Astrocyte (in vitro differentiated cells and primary cell): Measurements from ENCODE around the gene COL28A1. TPM values are rescaled to one million over a fixed set of nuclear protein-coding genes. Genes with fewer than 3 reads are reported as not detected.
A peak's percentile ranks its signal among the peaks of the same experiment; 100 is the strongest.

Experiments used
- DNase-seq: peaks from one replicate; pipeline ENCODE4 v3.0.0-alpha.2; 2010; ENCODE audit warnings: low read depth
- FAIRE-seq: peaks from 2 replicates; lab custom pipeline; 2011; peaks lifted over from hg19 to GRCh38; lab: Jason Lieb, UNC
- H2AFZ ChIP-seq: 2 replicates; pipeline ENCODE4 v1.6.0; 2012; ENCODE audit warnings: low read depth, low read length, inconsistent platforms
- H3K27ac ChIP-seq: 2 replicates; pipeline ENCODE4 v1.5.1; 2011; ENCODE audit warnings: low read depth, low read length, inconsistent platforms
- H3K27me3 ChIP-seq: 2 replicates; pipeline ENCODE4 v1.6.0; 2011; ENCODE audit warnings: low read length, inconsistent platforms; ENCODE audit not compliant: insufficient read depth
- H3K36me3 ChIP-seq: 2 replicates; pipeline ENCODE4 v1.5.1; 2011; ENCODE audit warnings: low read length, inconsistent platforms; ENCODE audit not compliant: insufficient read depth
- H3K4me1 ChIP-seq: 2 replicates; pipeline ENCODE4 v1.5.1; 2011; ENCODE audit warnings: low read length, inconsistent platforms; ENCODE audit not compliant: insufficient read depth
- H3K4me2 ChIP-seq: 2 replicates; pipeline ENCODE4 v1.6.0; 2012; ENCODE audit warnings: low read length, inconsistent platforms
- H3K4me3 ChIP-seq: 2 replicates; pipeline ENCODE4 v1.5.1; 2011; ENCODE audit warnings: low read depth, mild to moderate bottlenecking, low read length, inconsistent platforms; ENCODE audit not compliant: insufficient read depth
- H3K79me2 ChIP-seq: 2 replicates; pipeline ENCODE4 v1.6.0; 2012; ENCODE audit warnings: mild to moderate bottlenecking, low read length, inconsistent platforms; ENCODE audit not compliant: insufficient read depth
- H3K9ac ChIP-seq: 2 replicates; pipeline ENCODE4 v1.6.0; 2012; ENCODE audit warnings: mild to moderate bottlenecking, low read length, inconsistent platforms
- H3K9me3 ChIP-seq: 2 replicates; pipeline ENCODE4 v1.5.1; 2012; ENCODE audit warnings: low read depth, mild to moderate bottlenecking, low read length, inconsistent platforms; ENCODE audit not compliant: insufficient read depth
- H4K20me1 ChIP-seq: 2 replicates; pipeline ENCODE4 v1.6.0; 2012; ENCODE audit warnings: low read length, inconsistent platforms; ENCODE audit not compliant: insufficient read depth
- H3K27ac Mint-ChIP-seq: one replicate; pipeline ENCODE4 v1.8.0; 2021; ENCODE audit warnings: mild to moderate bottlenecking, mixed read lengths; ENCODE audit not compliant: unreplicated experiment
- H3K27me3 Mint-ChIP-seq: one replicate; pipeline ENCODE4 v1.8.0; 2021; ENCODE audit warnings: low read depth, mixed read lengths; ENCODE audit not compliant: unreplicated experiment
- H3K36me3 Mint-ChIP-seq: one replicate; pipeline ENCODE4 v1.8.0; 2021; ENCODE audit warnings: low read depth, mixed read lengths; ENCODE audit not compliant: unreplicated experiment
- H3K4me1 Mint-ChIP-seq: one replicate; pipeline ENCODE4 v1.8.0; 2021; ENCODE audit warnings: low read depth, mixed read lengths; ENCODE audit not compliant: unreplicated experiment
- H3K4me3 Mint-ChIP-seq: one replicate; pipeline ENCODE4 v1.8.0; 2021; ENCODE audit warnings: mild to moderate bottlenecking, moderate library complexity, mixed read lengths; ENCODE audit not compliant: unreplicated experiment
- H3K9me3 Mint-ChIP-seq: one replicate; pipeline ENCODE4 v1.8.0; 2021; ENCODE audit warnings: mild to moderate bottlenecking, mixed read lengths; ENCODE audit not compliant: unreplicated experiment
- EZH2 ChIP-seq: IDR thresholded peaks from 2 replicates; pipeline ENCODE4 v1.6.1; 2012; ENCODE audit warnings: mild to moderate bottlenecking, low read length, inconsistent platforms; ENCODE audit not compliant: insufficient read depth
- total RNA-seq: library from RNA; stranded (reverse); gene quantifications from 2 replicates; pipeline ENCODE4 v1.2.1, GENCODE V29; 2021
- TF ChIP-seq, protein P1 (sequence below): IDR thresholded peaks from 2 replicates; pipeline ENCODE4 v1.5.1; 2011; ENCODE audit warnings: low read depth, mild to moderate bottlenecking, inconsistent platforms, low read length, moderate library complexity; ENCODE audit not compliant: insufficient read depth

COL28A1 gene
- total RNA-seq, 1 donor from 2014 or later = 0.11 TPM

DNA sequence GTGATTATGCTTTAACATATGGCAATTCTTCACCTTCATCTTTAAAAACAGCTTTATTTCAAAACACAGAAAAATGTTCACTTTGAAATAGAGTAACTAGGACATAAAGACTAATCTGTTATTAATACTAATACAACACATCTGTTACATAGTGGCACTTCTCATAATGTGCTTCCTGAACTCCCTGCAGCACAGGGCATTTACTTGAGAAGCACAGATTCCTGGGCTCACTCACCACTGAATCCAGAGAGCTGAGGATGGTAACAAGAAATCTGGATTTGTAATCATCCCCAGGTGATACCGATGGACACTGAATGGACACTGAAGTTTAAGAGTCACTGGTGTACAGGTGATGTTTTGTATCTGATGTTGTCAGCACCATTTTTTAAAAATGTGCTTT, 96.1 kb downstream of the COL28A1 start:
- Histone ChIP-seq H2AFZ (peak overlapping the region; percentile 13), H3K36me3 (no peaks in the 10 kb centered on the region), H3K27me3 (no peaks in the 10 kb centered on the region), H3K4me1 (peaks cover 8% of the 10 kb centered on the region), H4K20me1 (no peaks in the 10 kb centered on the region), H3K4me2 (no peak overlapping the region), H3K79me2 (no peaks in the 10 kb centered on the region), H3K9me3 (no peaks in the 10 kb centered on the region), H3K27ac (peak overlapping the region; percentile 51), H3K4me3 (no peak overlapping the region), H3K9ac (no peak overlapping the region)
- no peaks in the 10 kb centered on the region for H3K27me3 Mint-ChIP-seq
- H3K4me3 Mint-ChIP-seq = no peak overlapping the region
- no peaks in the 10 kb centered on the region for H3K36me3 Mint-ChIP-seq
- H3K9me3 Mint-ChIP-seq = no peaks in the 10 kb centered on the region
- peaks cover 6% of the 10 kb centered on the region for H3K4me1 Mint-ChIP-seq
- FAIRE-seq = no peak
- TF ChIP-seq EZH2 = no peak
- TF ChIP-seq, protein P1, sequence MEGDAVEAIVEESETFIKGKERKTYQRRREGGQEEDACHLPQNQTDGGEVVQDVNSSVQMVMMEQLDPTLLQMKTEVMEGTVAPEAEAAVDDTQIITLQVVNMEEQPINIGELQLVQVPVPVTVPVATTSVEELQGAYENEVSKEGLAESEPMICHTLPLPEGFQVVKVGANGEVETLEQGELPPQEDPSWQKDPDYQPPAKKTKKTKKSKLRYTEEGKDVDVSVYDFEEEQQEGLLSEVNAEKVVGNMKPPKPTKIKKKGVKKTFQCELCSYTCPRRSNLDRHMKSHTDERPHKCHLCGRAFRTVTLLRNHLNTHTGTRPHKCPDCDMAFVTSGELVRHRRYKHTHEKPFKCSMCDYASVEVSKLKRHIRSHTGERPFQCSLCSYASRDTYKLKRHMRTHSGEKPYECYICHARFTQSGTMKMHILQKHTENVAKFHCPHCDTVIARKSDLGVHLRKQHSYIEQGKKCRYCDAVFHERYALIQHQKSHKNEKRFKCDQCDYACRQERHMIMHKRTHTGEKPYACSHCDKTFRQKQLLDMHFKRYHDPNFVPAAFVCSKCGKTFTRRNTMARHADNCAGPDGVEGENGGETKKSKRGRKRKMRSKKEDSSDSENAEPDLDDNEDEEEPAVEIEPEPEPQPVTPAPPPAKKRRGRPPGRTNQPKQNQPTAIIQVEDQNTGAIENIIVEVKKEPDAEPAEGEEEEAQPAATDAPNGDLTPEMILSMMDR = no peak
- DNase-seq = no peak
- no peak overlapping the region for H3K27ac Mint-ChIP-seq

DNA sequence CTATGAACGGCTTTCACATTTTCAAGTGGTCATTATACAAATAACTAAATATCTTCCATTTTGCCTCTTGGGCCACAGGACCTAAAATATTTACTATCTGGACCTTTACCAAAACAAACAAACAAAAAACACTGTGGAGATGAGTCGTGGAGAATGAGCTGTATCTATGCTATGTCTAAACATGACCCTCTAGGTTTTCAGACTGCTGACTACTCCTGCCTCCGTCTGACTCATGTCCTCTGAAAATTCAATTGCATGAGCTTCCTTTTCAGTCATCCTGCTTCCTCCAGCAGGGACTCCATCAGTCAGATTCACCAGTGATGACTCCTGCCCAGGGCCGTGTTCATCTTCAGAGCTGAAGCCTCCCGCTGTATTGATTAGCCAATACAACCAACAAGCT, 96.8 kb downstream of the COL28A1 start:
- H3K4me1 Mint-ChIP-seq = peaks cover 6% of the 10 kb centered on the region
- DNase-seq = peak; percentile 95
- no peak overlapping the region for H3K4me3 ChIP-seq
- no peak overlapping the region for H3K9ac ChIP-seq
- peak; percentile 100 for FAIRE-seq
- no peak overlapping the region for H2AFZ ChIP-seq
- H3K36me3 Mint-ChIP-seq = no peaks in the 10 kb centered on the region
- peak overlapping the region; percentile 30 for H3K27ac Mint-ChIP-seq
- no peaks in the 10 kb centered on the region for H3K9me3 Mint-ChIP-seq
- H3K4me3 Mint-ChIP-seq = peak overlapping the region; percentile 1
- H3K4me2 ChIP-seq = peak overlapping the region; percentile 44
- peak overlapping the region; percentile 51 for H3K27ac ChIP-seq
- no peaks in the 10 kb centered on the region for H3K9me3 ChIP-seq
- no peaks in the 10 kb centered on the region for H3K27me3 Mint-ChIP-seq
- H3K36me3 ChIP-seq = no peaks in the 10 kb centered on the region
- H3K4me1 ChIP-seq = peaks cover 8% of the 10 kb centered on the region
- H3K79me2 ChIP-seq = no peaks in the 10 kb centered on the region
- no peaks in the 10 kb centered on the region for H3K27me3 ChIP-seq
- no peaks in the 10 kb centered on the region for H4K20me1 ChIP-seq
- no peak for TF ChIP-seq EZH2
- TF ChIP-seq, protein P1 = no peak

DNA sequence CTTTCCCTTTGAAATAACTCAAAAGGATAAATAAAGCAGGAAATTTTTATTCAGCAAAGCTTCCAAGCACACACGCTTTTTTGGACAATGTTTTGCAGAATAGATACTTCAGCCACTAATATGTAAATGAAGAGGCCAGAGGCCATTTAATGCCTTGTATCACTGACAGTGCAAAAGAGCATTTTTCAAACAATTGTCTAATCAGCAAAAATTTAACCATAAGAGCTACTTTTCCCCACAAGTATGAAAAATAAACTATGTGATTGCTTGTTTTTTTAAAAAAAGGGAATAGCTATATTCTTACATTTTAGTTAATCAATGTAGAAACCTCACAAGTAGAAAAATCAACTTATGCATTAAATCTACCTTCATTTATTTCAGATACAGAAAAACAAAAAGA, 99.7 kb downstream of the COL28A1 start:
- Mint-ChIP-seq H3K4me1 (peaks cover 6% of the 10 kb centered on the region), H3K36me3 (no peaks in the 10 kb centered on the region)

More for the DNA sequence above, 99.7 kb downstream of the COL28A1 start:
- Histone ChIP-seq H3K79me2 (no peaks in the 10 kb centered on the region), H3K9ac (no peak overlapping the region), H4K20me1 (no peaks in the 10 kb centered on the region), H3K27me3 (no peaks in the 10 kb centered on the region), H3K9me3 (no peaks in the 10 kb centered on the region), H3K4me3 (no peak overlapping the region), H3K4me1 (peaks cover 8% of the 10 kb centered on the region), H3K36me3 (no peaks in the 10 kb centered on the region), H3K27ac (no peak overlapping the region), H3K4me2 (no peak overlapping the region), H2AFZ (no peak overlapping the region)
- Mint-ChIP-seq H3K27ac (no peak overlapping the region), H3K4me3 (no peak overlapping the region), H3K27me3 (no peaks in the 10 kb centered on the region), H3K9me3 (no peaks in the 10 kb centered on the region)
- TF ChIP-seq, protein P1 = no peak
- TF ChIP-seq EZH2 = no peak
- FAIRE-seq (no peak), DNase-seq (no peak)
